Ishikawa (cell line): ENCODE measurements around the gene HSD17B12.

Source experiments
- RAD21 ChIP-seq: IDR thresholded peaks from 2 replicates; pipeline ENCODE4 v1.6.1; 2012; ENCODE audit warnings: low read depth
- TF ChIP-seq, protein P1 (sequence below): IDR thresholded peaks from 2 replicates; pipeline ENCODE4 v1.6.1; 2012; ENCODE audit warnings: low read depth, mild to moderate bottlenecking

DNA sequence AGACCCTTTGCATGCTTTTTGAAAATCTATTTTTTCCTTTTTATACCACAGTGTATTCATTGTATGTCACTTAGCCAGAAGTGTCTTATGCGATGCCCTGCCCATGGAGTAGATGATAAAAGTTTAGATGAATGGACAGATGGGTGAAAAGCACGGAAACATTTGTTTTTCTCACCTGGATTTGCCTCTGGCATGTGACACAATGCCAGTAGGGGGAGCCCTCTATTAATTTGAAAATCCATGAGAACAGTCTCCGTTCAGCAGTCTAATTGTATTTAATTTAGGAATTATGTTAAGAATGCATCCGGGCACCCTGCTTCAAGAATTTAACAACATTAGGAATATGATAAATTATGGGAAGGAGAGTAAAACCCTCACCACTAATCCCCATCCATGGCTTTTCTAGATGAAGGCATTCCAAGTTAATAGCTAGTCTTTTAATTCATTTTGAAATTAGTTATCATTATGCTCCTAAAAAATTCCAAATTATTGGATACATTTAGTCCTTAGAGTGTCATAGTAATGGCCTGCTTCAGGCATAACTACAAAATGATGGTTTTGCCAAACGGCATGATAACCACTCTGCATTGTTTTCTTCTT, 144.8 kb downstream of the HSD17B12 start:
- TF ChIP-seq RAD21 = peak; percentile 37; the same call in 1 of the 2 replicates
- TF ChIP-seq, protein P1, sequence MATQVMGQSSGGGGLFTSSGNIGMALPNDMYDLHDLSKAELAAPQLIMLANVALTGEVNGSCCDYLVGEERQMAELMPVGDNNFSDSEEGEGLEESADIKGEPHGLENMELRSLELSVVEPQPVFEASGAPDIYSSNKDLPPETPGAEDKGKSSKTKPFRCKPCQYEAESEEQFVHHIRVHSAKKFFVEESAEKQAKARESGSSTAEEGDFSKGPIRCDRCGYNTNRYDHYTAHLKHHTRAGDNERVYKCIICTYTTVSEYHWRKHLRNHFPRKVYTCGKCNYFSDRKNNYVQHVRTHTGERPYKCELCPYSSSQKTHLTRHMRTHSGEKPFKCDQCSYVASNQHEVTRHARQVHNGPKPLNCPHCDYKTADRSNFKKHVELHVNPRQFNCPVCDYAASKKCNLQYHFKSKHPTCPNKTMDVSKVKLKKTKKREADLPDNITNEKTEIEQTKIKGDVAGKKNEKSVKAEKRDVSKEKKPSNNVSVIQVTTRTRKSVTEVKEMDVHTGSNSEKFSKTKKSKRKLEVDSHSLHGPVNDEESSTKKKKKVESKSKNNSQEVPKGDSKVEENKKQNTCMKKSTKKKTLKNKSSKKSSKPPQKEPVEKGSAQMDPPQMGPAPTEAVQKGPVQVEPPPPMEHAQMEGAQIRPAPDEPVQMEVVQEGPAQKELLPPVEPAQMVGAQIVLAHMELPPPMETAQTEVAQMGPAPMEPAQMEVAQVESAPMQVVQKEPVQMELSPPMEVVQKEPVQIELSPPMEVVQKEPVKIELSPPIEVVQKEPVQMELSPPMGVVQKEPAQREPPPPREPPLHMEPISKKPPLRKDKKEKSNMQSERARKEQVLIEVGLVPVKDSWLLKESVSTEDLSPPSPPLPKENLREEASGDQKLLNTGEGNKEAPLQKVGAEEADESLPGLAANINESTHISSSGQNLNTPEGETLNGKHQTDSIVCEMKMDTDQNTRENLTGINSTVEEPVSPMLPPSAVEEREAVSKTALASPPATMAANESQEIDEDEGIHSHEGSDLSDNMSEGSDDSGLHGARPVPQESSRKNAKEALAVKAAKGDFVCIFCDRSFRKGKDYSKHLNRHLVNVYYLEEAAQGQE = no peak
